Measurements from ENCODE around the gene IER2. TPM values are rescaled to one million over a fixed set of nuclear protein-coding genes. Genes with fewer than 3 reads are reported as not detected.
A peak's percentile ranks its signal among the peaks of the same experiment; 100 is the strongest.
"Not testable (repeated sequence)": the region's sequence is repeated elsewhere in the genome, so short reads cannot be mapped to it uniquely, and the experiment has no call there.

The IER2 gene
- total RNA-seq, 1 donor from 2014 or later: 148 TPM

DNA sequence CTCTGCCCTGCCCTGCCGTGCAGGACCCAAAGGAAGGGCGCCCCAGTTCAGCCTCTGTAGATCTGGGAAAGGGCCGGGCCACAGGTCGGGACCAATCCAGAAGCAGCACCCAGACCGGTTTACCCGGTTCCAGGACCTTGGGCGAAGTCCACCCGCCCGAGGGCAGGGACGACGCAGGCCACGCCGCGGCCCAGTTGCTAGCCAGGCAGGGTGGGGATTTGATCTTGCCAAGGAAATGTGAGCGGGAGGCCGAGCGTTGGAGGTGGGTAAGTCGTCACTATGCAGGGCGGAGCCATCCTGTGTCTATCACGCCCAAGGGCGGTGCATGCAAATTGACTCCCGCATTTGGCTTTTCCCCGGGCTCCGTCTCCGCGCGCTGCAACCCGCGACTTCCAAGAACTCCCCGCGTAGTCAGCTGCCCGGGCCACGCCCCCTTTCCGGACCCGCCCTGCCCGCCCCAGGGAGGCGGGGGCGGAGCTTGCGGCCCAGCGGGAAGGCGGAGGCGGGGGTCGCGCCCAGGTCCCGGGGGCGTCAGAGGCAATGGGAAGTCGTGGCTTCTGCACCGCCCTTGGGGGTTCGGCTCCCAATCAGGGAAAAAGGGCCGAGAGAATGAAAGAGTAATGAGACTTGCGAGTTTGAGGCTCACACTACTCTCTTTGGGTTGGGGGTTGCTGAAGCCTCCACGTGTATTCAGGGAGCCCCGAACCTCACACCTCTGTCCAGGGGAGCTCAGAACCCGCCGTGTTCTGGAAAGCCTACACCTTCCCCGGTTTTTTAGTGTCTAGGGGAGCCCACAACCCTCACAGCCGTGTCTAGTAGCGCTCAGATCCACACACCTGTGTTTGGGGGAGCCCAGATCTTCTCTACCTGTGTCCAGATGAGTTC is 12.8 kb downstream of the IER2 start:
- DNase-seq (ENCODE audit: extremely low spot score, unreplicated experiment): peak; percentile 93
- Mint-ChIP-seq H3K4me3 (ENCODE audit: unreplicated experiment) (peak overlapping the region; percentile 58), H3K27ac (ENCODE audit: unreplicated experiment) (peak overlapping the region; percentile 94), H3K4me1 (ENCODE audit: unreplicated experiment) (peaks cover 51% of the 10 kb centered on the region), H3K36me3 (ENCODE audit: unreplicated experiment) (no peaks in the 10 kb centered on the region), H3K9me3 (ENCODE audit: unreplicated experiment) (no peaks in the 10 kb centered on the region), H3K27me3 (ENCODE audit: unreplicated experiment) (no peaks in the 10 kb centered on the region)
- TF ChIP-seq, protein P1, sequence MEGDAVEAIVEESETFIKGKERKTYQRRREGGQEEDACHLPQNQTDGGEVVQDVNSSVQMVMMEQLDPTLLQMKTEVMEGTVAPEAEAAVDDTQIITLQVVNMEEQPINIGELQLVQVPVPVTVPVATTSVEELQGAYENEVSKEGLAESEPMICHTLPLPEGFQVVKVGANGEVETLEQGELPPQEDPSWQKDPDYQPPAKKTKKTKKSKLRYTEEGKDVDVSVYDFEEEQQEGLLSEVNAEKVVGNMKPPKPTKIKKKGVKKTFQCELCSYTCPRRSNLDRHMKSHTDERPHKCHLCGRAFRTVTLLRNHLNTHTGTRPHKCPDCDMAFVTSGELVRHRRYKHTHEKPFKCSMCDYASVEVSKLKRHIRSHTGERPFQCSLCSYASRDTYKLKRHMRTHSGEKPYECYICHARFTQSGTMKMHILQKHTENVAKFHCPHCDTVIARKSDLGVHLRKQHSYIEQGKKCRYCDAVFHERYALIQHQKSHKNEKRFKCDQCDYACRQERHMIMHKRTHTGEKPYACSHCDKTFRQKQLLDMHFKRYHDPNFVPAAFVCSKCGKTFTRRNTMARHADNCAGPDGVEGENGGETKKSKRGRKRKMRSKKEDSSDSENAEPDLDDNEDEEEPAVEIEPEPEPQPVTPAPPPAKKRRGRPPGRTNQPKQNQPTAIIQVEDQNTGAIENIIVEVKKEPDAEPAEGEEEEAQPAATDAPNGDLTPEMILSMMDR (IDR thresholded peaks at IDR 0.05): no peak

DNA sequence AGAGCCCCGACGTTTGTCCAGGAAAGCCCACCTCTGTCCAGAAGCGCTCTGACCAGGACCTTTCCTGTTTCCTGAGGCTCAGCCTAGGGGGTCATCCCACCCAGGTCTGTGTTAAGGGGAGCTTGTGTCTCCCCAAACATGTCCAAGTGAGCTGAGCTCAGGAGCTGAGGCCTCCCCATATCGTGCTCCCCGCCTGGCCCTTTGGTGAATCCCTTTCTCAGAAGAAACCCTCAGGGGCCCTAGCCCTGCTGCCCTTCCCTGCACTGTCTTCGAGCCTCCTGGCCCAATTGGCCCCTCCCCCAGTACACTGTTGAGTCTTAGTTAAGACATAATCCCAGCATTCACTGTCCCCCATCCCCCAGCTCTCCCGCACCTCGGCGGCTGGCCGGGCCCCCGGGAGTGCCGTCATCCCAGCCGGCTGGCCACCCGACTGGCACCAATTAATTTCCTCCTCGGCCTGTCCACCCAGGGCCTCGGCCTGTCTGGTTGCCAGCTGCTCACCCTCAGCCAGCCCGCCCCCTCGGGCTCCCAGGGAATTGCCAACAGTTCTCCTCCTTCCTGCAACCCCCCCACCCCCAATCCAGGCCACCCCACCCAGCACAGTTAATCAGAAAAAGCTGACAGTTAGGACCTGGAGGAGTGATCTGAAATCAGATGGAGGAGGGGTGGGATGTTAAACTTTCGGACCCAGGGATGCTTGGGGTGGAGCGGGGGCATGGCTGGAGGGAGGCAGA is 13.6 kb downstream of the IER2 start:
- Mint-ChIP-seq H3K9me3 (ENCODE audit: unreplicated experiment) (no peaks in the 10 kb centered on the region), H3K4me1 (ENCODE audit: unreplicated experiment) (peaks cover 53% of the 10 kb centered on the region), H3K36me3 (ENCODE audit: unreplicated experiment) (no peaks in the 10 kb centered on the region), H3K4me3 (ENCODE audit: unreplicated experiment) (peak overlapping the region; percentile 58), H3K27ac (ENCODE audit: unreplicated experiment) (peak overlapping the region; percentile 94), H3K27me3 (ENCODE audit: unreplicated experiment) (no peaks in the 10 kb centered on the region)
- TF ChIP-seq, protein P1 (IDR thresholded peaks at IDR 0.05): no peak
- DNase-seq (ENCODE audit: extremely low spot score, unreplicated experiment): peak; percentile 94

DNA sequence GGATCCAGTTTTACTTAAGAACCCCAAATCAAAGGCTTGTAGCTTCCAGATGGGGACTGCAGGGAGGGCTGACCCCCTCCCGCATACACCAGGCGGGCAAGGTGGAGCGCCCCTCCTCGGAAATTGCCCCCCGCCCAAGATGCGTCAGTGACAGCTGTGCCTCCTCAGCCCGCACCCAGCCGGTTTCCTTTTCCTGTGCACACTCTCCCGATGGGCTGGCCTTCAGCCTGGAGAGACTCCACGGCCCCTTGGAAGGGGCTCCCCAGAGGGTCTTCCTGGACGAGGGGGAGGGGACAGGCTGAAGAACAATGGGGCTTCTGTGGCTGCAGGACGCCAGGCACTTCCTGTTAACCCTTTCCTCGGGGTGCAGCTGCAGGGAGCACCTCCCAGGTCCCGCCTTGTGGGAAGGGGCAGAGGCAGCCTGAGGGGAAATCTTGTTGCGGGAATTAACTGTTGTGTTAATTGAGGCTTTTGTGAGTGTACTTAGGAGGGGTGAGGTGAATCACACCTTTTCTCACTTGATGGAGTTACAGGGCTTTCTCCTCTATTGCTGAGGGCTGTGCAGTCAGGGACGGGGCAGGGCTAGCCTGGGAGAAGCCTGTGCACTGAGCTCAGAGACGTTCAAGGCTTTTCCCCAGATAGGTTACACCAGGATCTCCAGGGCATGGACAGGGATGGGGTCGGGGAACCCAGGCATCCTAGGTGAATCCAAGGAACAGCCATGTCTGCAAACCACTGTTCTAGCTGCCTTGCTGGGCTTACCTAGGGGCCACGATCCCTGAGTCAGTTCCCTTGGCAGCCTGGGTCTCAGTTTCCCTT is 14.3 kb downstream of the IER2 start:
- H3K4me3 Mint-ChIP-seq (ENCODE audit: unreplicated experiment): peak overlapping the region; percentile 40
- H3K36me3 Mint-ChIP-seq (ENCODE audit: unreplicated experiment): no peaks in the 10 kb centered on the region
- DNase-seq (ENCODE audit: extremely low spot score, unreplicated experiment): no peak
- H3K4me1 Mint-ChIP-seq (ENCODE audit: unreplicated experiment): peaks cover 59% of the 10 kb centered on the region
- no peaks in the 10 kb centered on the region for H3K27me3 Mint-ChIP-seq (ENCODE audit: unreplicated experiment)
- TF ChIP-seq, protein P1 (IDR thresholded peaks at IDR 0.05): no peak
- H3K9me3 Mint-ChIP-seq (ENCODE audit: unreplicated experiment): no peaks in the 10 kb centered on the region
- peak overlapping the region; percentile 94 for H3K27ac Mint-ChIP-seq (ENCODE audit: unreplicated experiment)

DNA sequence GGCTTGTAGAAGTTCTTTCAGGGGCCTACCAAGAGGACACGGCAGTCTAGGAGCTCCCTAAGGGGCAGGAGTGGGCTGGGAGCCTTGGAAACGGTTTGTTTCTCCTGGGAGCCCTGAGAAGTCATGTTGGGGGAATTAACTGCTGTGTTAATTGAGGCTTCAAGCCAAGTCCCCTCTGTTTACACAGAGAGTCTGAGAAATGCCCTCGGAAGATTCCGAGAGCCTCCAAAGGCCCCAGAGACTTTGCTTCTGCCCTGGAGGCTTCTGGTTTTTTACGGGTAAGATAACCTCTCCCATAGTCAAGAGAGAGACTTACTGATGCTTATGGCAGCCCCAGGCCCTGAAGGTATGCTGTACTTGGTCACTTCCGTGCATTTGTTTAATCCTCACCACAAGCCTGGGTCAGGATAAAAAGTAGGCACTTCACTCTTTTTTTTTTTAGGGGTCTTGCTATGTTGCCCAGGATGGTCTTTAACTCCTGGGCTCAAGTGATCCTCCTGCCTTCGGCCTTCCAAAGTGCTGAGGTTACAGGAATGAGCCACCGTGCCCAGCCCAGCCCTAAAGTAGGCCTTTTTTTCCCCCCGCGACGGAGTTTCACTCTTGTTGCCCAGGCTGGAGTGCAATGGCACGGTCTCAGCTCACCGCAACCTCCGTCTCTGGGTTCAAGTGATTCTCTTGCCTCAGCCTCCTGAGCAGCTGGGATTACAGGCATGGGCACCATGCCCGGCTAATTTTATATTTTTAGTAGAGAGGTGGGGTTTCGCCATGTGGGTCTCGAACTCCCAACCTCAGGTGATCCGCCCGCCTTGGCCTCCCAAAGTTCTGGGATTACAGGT is 15.2 kb downstream of the IER2 start:
- no peak for DNase-seq (ENCODE audit: extremely low spot score, unreplicated experiment)
- Mint-ChIP-seq H3K4me1 (ENCODE audit: unreplicated experiment) (peaks cover 67% of the 10 kb centered on the region), H3K27ac (ENCODE audit: unreplicated experiment) (peak overlapping the region; percentile 94), H3K9me3 (ENCODE audit: unreplicated experiment) (no peaks in the 10 kb centered on the region), H3K27me3 (ENCODE audit: unreplicated experiment) (no peaks in the 10 kb centered on the region), H3K36me3 (ENCODE audit: unreplicated experiment) (no peaks in the 10 kb centered on the region), H3K4me3 (ENCODE audit: unreplicated experiment) (no peak overlapping the region)
- TF ChIP-seq, protein P1 (IDR thresholded peaks at IDR 0.05): no peak

DNA sequence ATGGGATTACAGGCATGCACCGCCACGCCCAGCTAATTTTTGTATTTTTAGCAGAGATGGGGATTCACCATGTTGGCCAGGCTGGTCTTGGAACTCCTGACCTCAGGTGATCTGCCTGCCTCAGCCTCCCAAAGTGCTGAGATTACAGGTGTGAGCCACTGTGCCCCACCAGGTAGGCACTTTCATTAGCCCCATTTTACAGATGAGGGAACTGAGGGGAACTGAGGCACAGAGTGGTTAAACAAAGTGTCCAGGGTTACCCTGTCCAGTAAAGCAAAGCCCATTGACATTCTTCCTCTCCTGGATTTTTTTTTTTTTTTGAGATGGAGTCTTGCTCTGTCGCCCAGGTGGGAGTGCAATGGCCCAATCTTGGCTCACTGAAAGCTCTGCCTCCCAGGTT is 15.9 kb downstream of the IER2 start:
- not testable (repeated sequence) for H3K27me3 Mint-ChIP-seq (ENCODE audit: unreplicated experiment); H3K36me3 Mint-ChIP-seq (ENCODE audit: unreplicated experiment); H3K9me3 Mint-ChIP-seq (ENCODE audit: unreplicated experiment); DNase-seq (ENCODE audit: extremely low spot score, unreplicated experiment); H3K4me3 Mint-ChIP-seq (ENCODE audit: unreplicated experiment)
- Mint-ChIP-seq H3K27ac (ENCODE audit: unreplicated experiment) (peak overlapping the region; percentile 94), H3K4me1 (ENCODE audit: unreplicated experiment) (peaks cover 70% of the 10 kb centered on the region)

All from osteocyte (in vitro differentiated cells).